Measurements from ENCODE around the gene BTBD9. TPM values are rescaled to one million over a fixed set of nuclear protein-coding genes. Genes with fewer than 3 reads are reported as not detected.

The BTBD9 gene
- total and polyA plus RNA-seq, 3 donors from 2014 or later: 11.4 to 32.8 (median 29.5) TPM

DNA sequence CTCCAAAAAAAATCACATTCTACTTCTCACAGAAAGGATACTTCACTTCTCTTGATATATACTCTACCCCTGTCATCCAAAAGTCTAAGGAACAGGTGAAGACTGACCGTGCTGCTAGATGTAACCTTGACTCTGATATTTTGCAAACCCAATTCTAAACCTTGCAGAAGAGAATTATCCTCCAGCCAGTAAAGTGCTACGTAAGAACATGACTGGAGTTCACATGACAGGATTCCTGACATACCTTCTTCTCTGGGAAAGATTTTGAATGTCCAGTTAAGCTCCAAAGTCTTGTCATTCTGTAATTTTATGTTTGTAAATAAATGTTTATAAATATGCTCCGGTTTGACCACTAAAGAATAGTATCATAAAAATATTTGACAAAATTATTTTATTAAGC lies 35.8 kb downstream of the BTBD9 start:
- Histone ChIP-seq H3K4me3 (no peak overlapping the region), H3K9me3 (no peaks in the 10 kb centered on the region), H3K36me3 (ENCODE audit: low read depth, missing control alignments) (no peaks in the 10 kb centered on the region), H3K27me3 (no peaks in the 10 kb centered on the region), H3K27ac (no peak overlapping the region), H3K4me1 (peaks cover 8% of the 10 kb centered on the region)
- intact Hi-C loops (cut with DNase I; ENCODE audit: low total_unique reads): no loop called here
- DNase-seq: no peak
- WGBS, 2 donors: 57 to 64% methylated on average over 3 of the region's 3 CpGs
- TF ChIP-seq POLR2A (IDR thresholded peaks at IDR 0.05): no peak
- TF ChIP-seq, protein P1, sequence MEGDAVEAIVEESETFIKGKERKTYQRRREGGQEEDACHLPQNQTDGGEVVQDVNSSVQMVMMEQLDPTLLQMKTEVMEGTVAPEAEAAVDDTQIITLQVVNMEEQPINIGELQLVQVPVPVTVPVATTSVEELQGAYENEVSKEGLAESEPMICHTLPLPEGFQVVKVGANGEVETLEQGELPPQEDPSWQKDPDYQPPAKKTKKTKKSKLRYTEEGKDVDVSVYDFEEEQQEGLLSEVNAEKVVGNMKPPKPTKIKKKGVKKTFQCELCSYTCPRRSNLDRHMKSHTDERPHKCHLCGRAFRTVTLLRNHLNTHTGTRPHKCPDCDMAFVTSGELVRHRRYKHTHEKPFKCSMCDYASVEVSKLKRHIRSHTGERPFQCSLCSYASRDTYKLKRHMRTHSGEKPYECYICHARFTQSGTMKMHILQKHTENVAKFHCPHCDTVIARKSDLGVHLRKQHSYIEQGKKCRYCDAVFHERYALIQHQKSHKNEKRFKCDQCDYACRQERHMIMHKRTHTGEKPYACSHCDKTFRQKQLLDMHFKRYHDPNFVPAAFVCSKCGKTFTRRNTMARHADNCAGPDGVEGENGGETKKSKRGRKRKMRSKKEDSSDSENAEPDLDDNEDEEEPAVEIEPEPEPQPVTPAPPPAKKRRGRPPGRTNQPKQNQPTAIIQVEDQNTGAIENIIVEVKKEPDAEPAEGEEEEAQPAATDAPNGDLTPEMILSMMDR (IDR thresholded peaks at IDR 0.05): no peak

DNA sequence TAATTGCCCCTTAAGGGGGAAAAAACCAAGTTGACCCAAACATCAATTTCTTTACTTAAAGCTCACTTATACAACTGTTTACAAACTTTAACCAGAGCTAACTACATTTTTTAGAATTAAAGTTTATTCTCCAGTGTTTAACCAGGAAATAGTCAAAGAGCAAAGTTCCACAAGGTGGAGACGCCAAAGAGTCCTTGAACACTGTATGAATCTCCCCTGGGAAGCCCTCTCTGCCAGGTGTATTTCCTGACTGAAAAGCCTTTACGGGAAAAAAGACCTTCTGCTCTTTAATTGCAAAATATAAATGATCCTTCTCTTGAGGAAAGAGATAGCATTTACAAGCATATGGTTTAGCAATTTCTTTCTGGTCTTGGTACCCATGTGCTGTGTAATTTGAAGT lies 36.2 kb downstream of the BTBD9 start:
- no peak for DNase-seq
- intact Hi-C loops (cut with DNase I; ENCODE audit: low total_unique reads): no loop called here
- 47 to 49% methylated on average over 2 of the region's 2 CpGs for WGBS, 2 donors

DNA sequence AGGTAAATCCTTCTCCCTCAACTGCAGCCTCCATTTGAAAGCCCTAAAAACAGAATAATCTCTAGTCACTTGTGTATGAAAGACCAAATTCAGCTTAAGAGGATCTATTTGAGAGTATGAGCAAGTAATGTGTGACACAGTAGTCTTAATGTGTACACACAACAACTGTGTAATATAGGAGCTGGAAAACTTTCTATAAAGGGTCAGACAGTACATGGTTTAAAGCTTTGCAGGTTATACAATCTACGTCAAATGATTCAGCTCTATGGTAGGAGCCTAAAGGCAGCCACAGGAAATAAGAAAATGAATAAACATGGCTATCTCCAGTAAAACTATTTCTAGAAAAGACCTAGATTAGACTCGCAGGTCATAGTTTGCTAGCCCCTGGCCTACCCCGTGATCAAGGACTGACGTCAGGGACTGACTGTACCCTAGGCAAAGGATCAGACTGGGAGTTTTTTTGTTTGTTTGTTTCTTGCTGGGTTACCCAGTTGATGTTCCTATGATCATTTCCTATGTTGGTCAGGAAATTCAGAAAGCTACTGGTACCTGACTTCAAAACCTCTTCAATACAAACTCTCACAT lies 39.7 kb downstream of the BTBD9 start:
- intact Hi-C loops (cut with DNase I; ENCODE audit: low total_unique reads): no loop called here
- 63 to 66% methylated on average over 4 of the region's 4 CpGs for WGBS, 2 donors
- H3K4me1 ChIP-seq: peaks cover 8% of the 10 kb centered on the region
- no peak overlapping the region for H3K27ac ChIP-seq
- no peaks in the 10 kb centered on the region for H3K27me3 ChIP-seq
- TF ChIP-seq, protein P1 (IDR thresholded peaks at IDR 0.05): no peak
- TF ChIP-seq POLR2A (IDR thresholded peaks at IDR 0.05): no peak
- no peaks in the 10 kb centered on the region for H3K9me3 ChIP-seq
- H3K36me3 ChIP-seq (ENCODE audit: low read depth, missing control alignments): no peaks in the 10 kb centered on the region
- DNase-seq: no peak
- no peak overlapping the region for H3K4me3 ChIP-seq

More for the DNA sequence above, 36.2 kb downstream of the BTBD9 start:
- no peak overlapping the region for H3K4me3 ChIP-seq
- H3K36me3 ChIP-seq (ENCODE audit: low read depth, missing control alignments): no peaks in the 10 kb centered on the region
- no peak overlapping the region for H3K27ac ChIP-seq
- H3K9me3 ChIP-seq: no peaks in the 10 kb centered on the region
- no peaks in the 10 kb centered on the region for H3K27me3 ChIP-seq
- peaks cover 8% of the 10 kb centered on the region for H3K4me1 ChIP-seq
- TF ChIP-seq, protein P1 (IDR thresholded peaks at IDR 0.05): no peak
- TF ChIP-seq POLR2A (IDR thresholded peaks at IDR 0.05): no peak

DNA sequence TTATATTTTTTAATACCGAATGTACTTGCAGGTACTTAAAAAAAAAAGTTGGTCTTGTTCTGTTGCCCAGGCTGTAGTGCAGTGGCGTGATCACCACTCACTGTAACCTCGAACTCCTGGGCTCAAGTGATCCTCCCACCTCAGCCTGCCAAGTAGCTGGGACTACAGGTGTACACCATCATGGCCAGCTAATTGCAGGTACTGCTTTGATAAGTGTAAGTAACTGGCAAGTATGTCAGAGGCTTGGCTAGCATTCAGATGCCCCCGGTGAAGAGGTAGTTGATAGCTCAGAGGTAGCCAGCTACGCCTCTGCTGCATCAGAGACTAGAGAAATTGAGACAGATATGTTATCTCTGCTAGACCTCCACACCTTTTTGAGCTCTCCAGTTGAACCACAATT lies 40.5 kb downstream of the BTBD9 start:
- WGBS, 2 donors: 89 to 93% methylated on average over 5 of the region's 5 CpGs
- DNase-seq: no peak
- Histone ChIP-seq H3K27me3 (no peaks in the 10 kb centered on the region), H3K4me3 (no peak overlapping the region), H3K36me3 (ENCODE audit: low read depth, missing control alignments) (no peaks in the 10 kb centered on the region), H3K4me1 (peaks cover 8% of the 10 kb centered on the region), H3K27ac (no peak overlapping the region), H3K9me3 (no peaks in the 10 kb centered on the region)
- no peak for TF ChIP-seq POLR2A (IDR thresholded peaks at IDR 0.05)
- TF ChIP-seq, protein P1 (IDR thresholded peaks at IDR 0.05): no peak
- intact Hi-C loops (cut with DNase I; ENCODE audit: low total_unique reads): no loop called here

DNA sequence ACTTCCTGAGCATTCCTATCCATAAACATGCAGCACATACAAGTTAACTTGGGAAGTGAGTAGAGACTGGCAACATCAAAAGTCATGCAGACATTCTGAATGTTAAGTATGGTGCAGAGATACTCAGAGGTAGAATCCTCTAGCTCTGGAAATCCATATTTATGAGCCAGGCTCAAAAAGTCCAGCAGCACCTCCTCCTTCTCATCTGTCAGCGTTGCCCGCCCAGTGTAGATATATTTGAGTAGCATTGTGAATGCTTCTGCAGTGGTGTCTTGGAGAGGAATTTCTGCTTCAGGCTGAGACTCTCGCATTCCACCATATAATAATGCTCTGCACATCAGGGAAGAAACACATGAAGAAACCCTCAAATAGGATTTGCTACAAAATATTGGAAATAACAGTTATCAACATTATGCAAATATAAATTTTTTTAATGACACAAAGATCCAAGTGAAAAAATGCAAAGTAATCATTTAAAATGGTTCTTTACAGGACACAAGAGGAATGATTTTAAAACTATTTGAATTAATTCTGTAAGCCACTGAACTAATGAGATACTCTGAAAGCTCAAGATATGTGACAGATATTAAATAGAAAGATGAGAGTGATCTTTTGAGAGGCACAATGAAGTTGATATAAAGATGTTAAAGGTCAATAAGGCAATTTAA lies 45.6 kb downstream of the BTBD9 start:
- intact Hi-C loops (cut with DNase I; ENCODE audit: low total_unique reads): no loop called here
- TF ChIP-seq POLR2A (IDR thresholded peaks at IDR 0.05): no peak
- TF ChIP-seq, protein P1 (IDR thresholded peaks at IDR 0.05): no peak

More for the DNA sequence above, 45.6 kb downstream of the BTBD9 start:
- DNase-seq: no peak
- 90 to 96% methylated on average over 3 of the region's 3 CpGs for WGBS, 2 donors
- Histone ChIP-seq H3K27ac (no peak overlapping the region), H3K9me3 (no peaks in the 10 kb centered on the region), H3K27me3 (no peaks in the 10 kb centered on the region), H3K4me3 (no peak overlapping the region), H3K36me3 (ENCODE audit: low read depth, missing control alignments) (no peaks in the 10 kb centered on the region), H3K4me1 (no peaks in the 10 kb centered on the region)
